Left hindlimb (tissue), 1 donor: ENCODE data around the gene SLC38A7.
"Not testable (repeated sequence)": the region's sequence is repeated elsewhere in the genome, so short reads cannot be mapped to it uniquely, and the experiment has no call there.

Experiments used
- DNase-seq: peaks from one replicate; pipeline ENCODE4 v3.0.0-alpha.2; 2018

Gene SLC38A7

GRCh38 chr16:58684354-58685083 lies at the start of gene SLC38A7:
TSS of gene SLC38A7 (minus strand) at chr16:58684770. CDS start at chr16:58680126, 4,644 bp downstream.
- DNase-seq = peak; percentile 90

- peak; percentile 88 for DNase-seq
Observed at GRCh38 chr16:58733671-58734458, 49.3 kb upstream of the SLC38A7 start, which contains the start of gene GOT2. TSS of gene GOT2 (minus strand) at chr16:58734316. CDS start at chr16:58734228, 88 bp downstream.

- no peak for DNase-seq
Observed at GRCh38 chr16:58733248-58733670, 48.7 kb upstream of the SLC38A7 start.

GRCh38 chr16:58732545-58733247 lies 48.1 kb upstream of the SLC38A7 start:
- peak; percentile 39 for DNase-seq

- no peak for DNase-seq
Observed at GRCh38 chr16:58730724-58731370, 46.3 kb upstream of the SLC38A7 start.

GRCh38 chr16:58727796-58728568 lies 43.4 kb upstream of the SLC38A7 start:
- no peak for DNase-seq

GRCh38 chr16:58727028-58727781 lies 42.6 kb upstream of the SLC38A7 start:
- no peak for DNase-seq

- no peak for DNase-seq
Observed at GRCh38 chr16:58723109-58723508, 38.5 kb upstream of the SLC38A7 start.

- DNase-seq = no peak
Observed at GRCh38 chr16:58717994-58718393, 33.4 kb upstream of the SLC38A7 start.

- no peak for DNase-seq
Observed at GRCh38 chr16:58716468-58716867, 31.9 kb upstream of the SLC38A7 start.

- no peak for DNase-seq
Observed at GRCh38 chr16:58713742-58714141, 29.2 kb upstream of the SLC38A7 start.

GRCh38 chr16:58709333-58709732 lies 24.8 kb upstream of the SLC38A7 start:
- DNase-seq = no peak

- no peak for DNase-seq
Observed at GRCh38 chr16:58699151-58699550, 14.6 kb upstream of the SLC38A7 start.

GRCh38 chr16:58695368-58695767 lies 10.8 kb upstream of the SLC38A7 start:
- DNase-seq = no peak

- no peak for DNase-seq
Observed at GRCh38 chr16:58692450-58692849, 7.9 kb upstream of the SLC38A7 start.

- DNase-seq = not testable (repeated sequence)
Observed at GRCh38 chr16:58686985-58687706, 2.6 kb upstream of the SLC38A7 start.

GRCh38 chr16:58685084-58685449 lies 497 bp upstream of the SLC38A7 start:
- no peak for DNase-seq

GRCh38 chr16:58684001-58684353 lies 593 bp downstream of the SLC38A7 start:
- no peak for DNase-seq

GRCh38 chr16:58679763-58680162 lies 4.8 kb downstream of the SLC38A7 start:
- DNase-seq = no peak

- DNase-seq = no peak
Observed at GRCh38 chr16:58678716-58679115, 5.9 kb downstream of the SLC38A7 start.

- DNase-seq = no peak
Observed at GRCh38 chr16:58678269-58678668, 6.3 kb downstream of the SLC38A7 start.
